HEK293 (cell line): ENCODE measurements around the gene COL18A1.
"Not testable (repeated sequence)": the region's sequence is repeated elsewhere in the genome, so short reads cannot be mapped to it uniquely, and the experiment has no call there.

ENCODE experiments used
- CTCF ChIA-PET: fragments of 350-600 bp; formaldehyde crosslinking; extraction: SDS; loops from one replicate; lab custom pipeline; 2021; ENCODE audit warnings: antibody characterized with exemption; lab: Yijun Ruan, JAX
- POLR2A ChIA-PET: fragments of 300-600 bp; formaldehyde crosslinking; extraction: SDS; loops from one replicate; lab custom pipeline; 2020; ENCODE audit warnings: antibody characterized with exemption, inconsistent platforms; lab: Yijun Ruan, JAX
- H3K27ac ChIP-seq: fragments of 200-500 bp; sonication (Bioruptor generic); 2 replicates; pipeline ENCODE4 v1.5.1; 2014; ENCODE audit warnings: low read depth, low read length, control low read depth, inconsistent platforms; ENCODE audit errors: extremely low read depth
- H3K36me3 ChIP-seq, 2 experiments: fragments of 200-500 bp in 1 of 2; sonication (Bioruptor generic) in 1 of 2; 1 replicate in 1 of 2; 2 replicates in 1 of 2; pipeline ENCODE4 v1.5.1; 2014 to 2017; ENCODE audit warnings: inconsistent platforms in 2 of 2, low read length in 2 of 2; ENCODE audit not compliant: control insufficient read depth in 2 of 2, insufficient read depth in 1 of 2
- H3K4me1 ChIP-seq: fragments of 200-500 bp; sonication (Bioruptor generic); 2 replicates; pipeline ENCODE4 v1.5.1; 2014; ENCODE audit warnings: mild to moderate bottlenecking, low read length, inconsistent platforms; ENCODE audit not compliant: control insufficient read depth, insufficient read depth
- H3K4me3 ChIP-seq: 2 replicates; pipeline ENCODE4 v1.5.1; 2011; ENCODE audit warnings: low read depth, mild to moderate bottlenecking, control low read depth, low read length, moderate library complexity
- H3K9me3 ChIP-seq: fragments of 200-500 bp; sonication (Bioruptor generic); 2 replicates; pipeline ENCODE4 v1.5.1; 2014; ENCODE audit warnings: low read depth, low read length, inconsistent platforms; ENCODE audit not compliant: control insufficient read depth, insufficient read depth
- GLIS1 ChIP-seq: fragments of 450-650 bp; formaldehyde crosslinking; IDR thresholded peaks from 2 replicates; pipeline ENCODE4 v1.5.1; 2016; ENCODE audit warnings: missing biosample characterization, missing genetic modification characterization
- GLIS2 ChIP-seq: fragments of 450-650 bp; formaldehyde crosslinking; IDR thresholded peaks from 2 replicates; pipeline ENCODE4 v1.5.1; 2016; ENCODE audit warnings: missing biosample characterization, missing genetic modification characterization
- OVOL3 ChIP-seq: fragments of 450-650 bp; formaldehyde crosslinking; IDR thresholded peaks from 2 replicates; pipeline ENCODE4 v1.5.1; 2016; ENCODE audit warnings: missing biosample characterization, missing genetic modification characterization
- SP7 ChIP-seq: fragments of 450-650 bp; formaldehyde crosslinking; IDR thresholded peaks from 2 replicates; pipeline ENCODE4 v1.5.1; 2016; ENCODE audit warnings: missing biosample characterization, missing genetic modification characterization
- TRIM28 ChIP-seq: IDR thresholded peaks from 2 replicates; pipeline ENCODE4 v1.6.1; 2011; ENCODE audit warnings: low read length, control low read depth, borderline replicate concordance
- ZFP3 ChIP-seq: fragments of 450-650 bp; formaldehyde crosslinking; IDR thresholded peaks from 2 replicates; pipeline ENCODE4 v1.5.1; 2016; ENCODE audit warnings: low read depth, missing biosample characterization, missing genetic modification characterization
- ZNF202 ChIP-seq: fragments of 450-650 bp; formaldehyde crosslinking; IDR thresholded peaks from 2 replicates; pipeline ENCODE4 v1.5.1; 2016; ENCODE audit warnings: missing biosample characterization, missing genetic modification characterization, borderline replicate concordance
- ZNF23 ChIP-seq: fragments of 450-650 bp; formaldehyde crosslinking; IDR thresholded peaks from 2 replicates; pipeline ENCODE4 v1.5.1; 2016; ENCODE audit warnings: missing biosample characterization, missing genetic modification characterization, borderline replicate concordance
- ZNF24 ChIP-seq: fragments of 450-650 bp; formaldehyde crosslinking; IDR thresholded peaks from 2 replicates; pipeline ENCODE4 v1.5.1; 2016; ENCODE audit warnings: missing biosample characterization, missing genetic modification characterization
- ZNF292 ChIP-seq: fragments of 450-650 bp; formaldehyde crosslinking; IDR thresholded peaks from 2 replicates; pipeline ENCODE4 v1.5.1; 2016; ENCODE audit warnings: low read depth, missing biosample characterization, missing genetic modification characterization, borderline replicate concordance
- ZNF530 ChIP-seq: fragments of 450-650 bp; formaldehyde crosslinking; IDR thresholded peaks from 2 replicates; pipeline ENCODE4 v1.5.1; 2016; ENCODE audit warnings: low read depth, missing biosample characterization, missing genetic modification characterization
- ZNF76 ChIP-seq: fragments of 450-650 bp; formaldehyde crosslinking; IDR thresholded peaks from 2 replicates; pipeline ENCODE4; 2016; ENCODE audit warnings: low read depth, missing biosample characterization, missing genetic modification characterization, borderline replicate concordance
- TF ChIP-seq, protein P1 (sequence below): fragments of 450-650 bp; formaldehyde crosslinking; IDR thresholded peaks from 2 replicates; pipeline ENCODE4 v1.5.1; 2016; ENCODE audit warnings: missing biosample characterization, missing genetic modification characterization
- TF ChIP-seq, protein P2 (sequence below): fragments of 450-650 bp; formaldehyde crosslinking; IDR thresholded peaks from 2 replicates; pipeline ENCODE4 v1.5.1; 2017; ENCODE audit warnings: missing biosample characterization, missing genetic modification characterization
- TF ChIP-seq, protein P3 (sequence below): fragments of 450-650 bp; formaldehyde crosslinking; IDR thresholded peaks from 2 replicates; pipeline ENCODE4 v1.5.1; 2016; ENCODE audit warnings: missing biosample characterization, missing genetic modification characterization

Gene COL18A1

DNA sequence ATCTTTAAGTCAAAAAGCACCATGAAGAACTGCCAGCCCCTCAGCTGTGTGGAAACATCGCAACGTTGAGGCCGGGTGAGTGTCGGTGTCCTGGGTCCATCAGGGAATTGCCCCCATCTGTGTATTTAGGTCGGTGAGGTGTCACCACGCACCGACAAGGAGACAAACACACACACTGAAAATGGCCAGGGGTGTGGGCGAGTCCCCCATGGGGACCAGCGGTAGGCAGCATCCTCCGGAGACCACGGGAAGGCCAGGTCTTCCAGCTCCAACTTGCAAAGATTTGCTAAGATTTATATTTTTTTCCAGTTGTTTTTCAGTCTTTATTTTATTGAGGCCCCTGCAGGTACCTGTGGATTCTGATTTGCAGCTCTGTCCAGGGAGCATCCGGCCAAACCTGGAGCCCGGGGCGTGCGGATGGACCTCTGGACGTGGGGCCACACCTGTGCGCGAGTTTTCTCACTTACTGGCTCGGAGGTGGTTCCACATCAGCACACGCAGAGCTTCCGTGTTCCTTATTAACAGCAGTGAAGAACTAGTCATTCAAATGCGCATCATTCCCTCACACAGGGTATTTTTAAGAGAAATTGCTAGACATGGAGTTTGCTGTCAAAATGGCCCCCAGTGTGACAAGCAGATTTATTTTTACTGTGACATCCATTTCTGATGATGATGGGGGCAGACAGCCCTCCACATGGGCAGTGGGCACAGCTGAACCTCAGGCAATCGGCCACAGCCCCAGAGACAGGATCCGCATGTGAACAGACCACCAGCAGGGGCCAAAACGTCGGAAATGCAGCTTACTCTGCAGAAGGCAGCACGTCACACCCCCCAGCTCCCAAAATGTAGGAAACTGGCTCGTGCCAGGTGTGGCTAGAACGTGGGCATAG is 154.5 kb downstream of the COL18A1 start:
- TF ChIP-seq ZNF292 (tag by site-specific recombination) (no peak), OVOL3 (tag by site-specific recombination) (no peak), GLIS1 (tag by site-specific recombination) (no peak), SP7 (tag by site-specific recombination) (no peak), ZNF530 (tag by site-specific recombination) (no peak), ZNF202 (tag by site-specific recombination) (no peak), ZNF76 (tag by site-specific recombination) (no peak), TRIM28 (no peak)
- TF ChIP-seq, protein P1, sequence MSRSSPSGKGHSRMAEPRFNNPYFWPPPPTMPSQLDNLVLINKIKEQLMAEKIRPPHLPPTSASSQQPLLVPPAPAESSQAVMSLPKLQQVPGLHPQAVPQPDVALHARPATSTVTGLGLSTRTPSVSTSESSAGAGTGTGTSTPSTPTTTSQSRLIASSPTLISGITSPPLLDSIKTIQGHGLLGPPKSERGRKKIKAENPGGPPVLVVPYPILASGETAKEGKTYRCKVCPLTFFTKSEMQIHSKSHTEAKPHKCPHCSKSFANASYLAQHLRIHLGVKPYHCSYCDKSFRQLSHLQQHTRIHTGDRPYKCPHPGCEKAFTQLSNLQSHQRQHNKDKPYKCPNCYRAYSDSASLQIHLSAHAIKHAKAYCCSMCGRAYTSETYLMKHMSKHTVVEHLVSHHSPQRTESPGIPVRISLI (tag by site-specific recombination), result no peak
- ChIA-PET POLR2A (interaction anchor here (1.3 kb wide), 1 partner anchor 272 kb away, joined by 3 read pairs; the partner anchor contains the start of gene POFUT2), CTCF (interaction anchor here (4.9 kb wide), 1 partner anchor 37 kb away, joined by 70 read pairs; no protein-coding TSS in a partner anchor)
- H3K27ac ChIP-seq, result no peak overlapping the region
- H3K4me1 ChIP-seq, result peaks cover 6% of the 10 kb centered on the region; the same call in 1 of the 2 replicates
- no peaks in the 10 kb centered on the region for H3K9me3 ChIP-seq
- H3K36me3 ChIP-seq, result no peaks in the 10 kb centered on the region
- H3K4me3 ChIP-seq, result no peak overlapping the region

DNA sequence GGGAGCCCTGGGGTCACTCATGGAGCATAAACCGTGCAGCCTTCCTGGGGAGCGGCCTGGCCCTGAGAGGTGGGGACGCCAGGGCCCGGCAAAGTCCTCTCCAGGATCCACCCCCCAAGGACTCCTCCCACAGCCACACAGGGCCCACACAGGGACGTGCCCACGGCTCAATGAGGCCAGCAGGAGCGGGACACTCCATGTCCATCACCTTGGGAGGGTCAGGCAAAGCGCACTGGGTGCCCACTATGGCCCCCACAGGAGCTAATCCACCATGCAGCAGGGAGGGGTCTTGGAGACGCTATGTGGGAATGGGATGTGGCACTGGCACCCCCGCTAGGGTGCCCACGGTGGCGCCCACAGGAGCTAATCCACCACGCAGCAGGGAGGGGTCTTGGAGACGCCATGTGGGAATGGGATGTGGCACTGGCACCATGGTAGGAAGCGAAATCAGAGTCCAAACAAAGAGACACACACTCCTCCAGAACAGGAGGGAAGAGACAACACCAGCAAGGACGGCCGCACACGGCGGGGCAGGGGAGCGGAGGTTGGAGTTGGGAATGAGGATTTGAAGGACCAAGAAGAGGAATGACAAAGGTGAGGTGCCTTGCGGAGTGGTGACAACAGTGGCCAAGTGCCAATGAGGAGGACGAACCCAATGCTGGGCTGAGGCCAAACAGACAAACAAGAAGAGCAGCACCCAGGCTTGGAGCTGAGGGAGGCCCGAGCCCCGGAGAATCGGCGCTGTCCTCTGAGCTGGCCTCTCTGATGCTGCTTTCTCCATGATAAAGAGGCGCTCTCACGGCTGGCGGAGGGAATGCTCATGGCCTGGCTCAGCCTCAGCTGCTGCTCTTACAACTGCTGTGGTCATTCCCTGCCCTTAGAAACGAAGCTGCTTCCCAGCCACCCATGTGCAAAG is 155.4 kb downstream of the COL18A1 start:
- TF ChIP-seq GLIS2 (tag by site-specific recombination) (0 out of 2 replicates have a peak, but pooled peaks have one; percentile 13), ZNF23 (no peak)
- TF ChIP-seq, all 188 proteins: peak for 1
- Histone ChIP-seq H3K4me3 (no peak overlapping the region), H3K36me3 (no peaks in the 10 kb centered on the region), H3K9me3 (no peaks in the 10 kb centered on the region), H3K4me1 (peaks cover 3% of the 10 kb centered on the region; the same call in 1 of the 2 replicates), H3K27ac (no peak overlapping the region)
- ChIA-PET POLR2A (no interaction called here), CTCF (interaction anchor here (1.2 to 4.9 kb wide), 2 partner anchors 36 to 37 kb away, joined by 4 to 70 read pairs; no protein-coding TSS in a partner anchor)

DNA sequence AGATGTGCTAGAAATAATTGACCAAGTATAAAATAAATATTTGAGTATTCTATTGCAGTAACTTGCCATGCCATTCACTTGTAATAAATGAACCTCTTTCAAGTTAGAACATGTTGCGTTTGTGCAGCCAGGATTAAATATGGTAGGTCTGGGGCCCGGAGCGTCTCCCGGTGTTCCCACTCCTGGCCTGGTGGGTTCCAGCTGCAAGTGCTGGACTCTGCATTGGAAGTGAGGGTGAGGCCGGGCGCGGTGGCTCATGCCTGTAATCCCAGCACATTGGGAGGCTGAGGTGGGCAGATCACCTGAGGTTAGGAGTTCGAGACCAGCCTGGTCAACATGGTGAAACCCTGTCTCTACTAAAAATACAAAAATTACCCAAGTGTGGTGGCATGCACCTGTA is 156.3 kb downstream of the COL18A1 start:
- H3K4me1 ChIP-seq, H3K9me3 ChIP-seq, H3K27ac ChIP-seq, H3K4me3 ChIP-seq, H3K36me3 ChIP-seq, POLR2A ChIA-PET: not testable (repeated sequence)
- CTCF ChIA-PET, result interaction anchor here (0.6 to 1.2 kb wide), 3 partner anchors 36 to 397 kb away, joined by 3 to 4 read pairs (median 3); no protein-coding TSS in a partner anchor

DNA sequence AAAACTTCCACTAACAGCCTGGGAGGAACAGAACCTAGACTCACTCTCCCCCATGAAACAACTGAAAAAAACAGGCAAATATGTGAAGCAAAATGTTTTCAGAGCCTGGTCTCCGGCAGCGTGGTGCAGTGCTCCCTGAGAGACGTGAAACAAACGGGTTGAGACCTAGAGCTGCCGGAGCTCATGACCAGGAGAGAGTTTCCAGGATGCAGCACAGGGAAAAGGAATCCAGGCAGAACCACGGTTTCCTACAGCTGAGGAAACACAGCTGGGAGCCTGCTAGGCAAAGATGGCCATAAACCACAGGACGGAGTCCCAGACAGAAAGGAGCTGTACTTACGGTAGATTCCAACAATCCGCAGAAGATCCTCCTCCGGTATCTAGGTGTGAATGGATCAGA is 157.4 kb downstream of the COL18A1 start:
- CTCF ChIA-PET, result interaction anchor here (1.3 kb wide), 1 partner anchor 34 kb away, joined by 9 read pairs; no protein-coding TSS in a partner anchor
- Histone ChIP-seq H3K4me3 (no peak overlapping the region), H3K36me3 (no peaks in the 10 kb centered on the region), H3K9me3 (no peaks in the 10 kb centered on the region), H3K27ac (no peak overlapping the region), H3K4me1 (no peaks in the 10 kb centered on the region)
- POLR2A ChIA-PET, result no interaction called here
- TF ChIP-seq ZNF24 (tag by site-specific recombination) (no peak), SP7 (tag by site-specific recombination) (no peak), ZNF530 (tag by site-specific recombination) (no peak), ZFP3 (tag by site-specific recombination) (no peak)
- TF ChIP-seq, protein P2, sequence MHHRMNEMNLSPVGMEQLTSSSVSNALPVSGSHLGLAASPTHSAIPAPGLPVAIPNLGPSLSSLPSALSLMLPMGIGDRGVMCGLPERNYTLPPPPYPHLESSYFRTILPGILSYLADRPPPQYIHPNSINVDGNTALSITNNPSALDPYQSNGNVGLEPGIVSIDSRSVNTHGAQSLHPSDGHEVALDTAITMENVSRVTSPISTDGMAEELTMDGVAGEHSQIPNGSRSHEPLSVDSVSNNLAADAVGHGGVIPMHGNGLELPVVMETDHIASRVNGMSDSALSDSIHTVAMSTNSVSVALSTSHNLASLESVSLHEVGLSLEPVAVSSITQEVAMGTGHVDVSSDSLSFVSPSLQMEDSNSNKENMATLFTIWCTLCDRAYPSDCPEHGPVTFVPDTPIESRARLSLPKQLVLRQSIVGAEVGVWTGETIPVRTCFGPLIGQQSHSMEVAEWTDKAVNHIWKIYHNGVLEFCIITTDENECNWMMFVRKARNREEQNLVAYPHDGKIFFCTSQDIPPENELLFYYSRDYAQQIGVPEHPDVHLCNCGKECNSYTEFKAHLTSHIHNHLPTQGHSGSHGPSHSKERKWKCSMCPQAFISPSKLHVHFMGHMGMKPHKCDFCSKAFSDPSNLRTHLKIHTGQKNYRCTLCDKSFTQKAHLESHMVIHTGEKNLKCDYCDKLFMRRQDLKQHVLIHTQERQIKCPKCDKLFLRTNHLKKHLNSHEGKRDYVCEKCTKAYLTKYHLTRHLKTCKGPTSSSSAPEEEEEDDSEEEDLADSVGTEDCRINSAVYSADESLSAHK (tag by site-specific recombination), result no peak
- TF ChIP-seq, protein P3, sequence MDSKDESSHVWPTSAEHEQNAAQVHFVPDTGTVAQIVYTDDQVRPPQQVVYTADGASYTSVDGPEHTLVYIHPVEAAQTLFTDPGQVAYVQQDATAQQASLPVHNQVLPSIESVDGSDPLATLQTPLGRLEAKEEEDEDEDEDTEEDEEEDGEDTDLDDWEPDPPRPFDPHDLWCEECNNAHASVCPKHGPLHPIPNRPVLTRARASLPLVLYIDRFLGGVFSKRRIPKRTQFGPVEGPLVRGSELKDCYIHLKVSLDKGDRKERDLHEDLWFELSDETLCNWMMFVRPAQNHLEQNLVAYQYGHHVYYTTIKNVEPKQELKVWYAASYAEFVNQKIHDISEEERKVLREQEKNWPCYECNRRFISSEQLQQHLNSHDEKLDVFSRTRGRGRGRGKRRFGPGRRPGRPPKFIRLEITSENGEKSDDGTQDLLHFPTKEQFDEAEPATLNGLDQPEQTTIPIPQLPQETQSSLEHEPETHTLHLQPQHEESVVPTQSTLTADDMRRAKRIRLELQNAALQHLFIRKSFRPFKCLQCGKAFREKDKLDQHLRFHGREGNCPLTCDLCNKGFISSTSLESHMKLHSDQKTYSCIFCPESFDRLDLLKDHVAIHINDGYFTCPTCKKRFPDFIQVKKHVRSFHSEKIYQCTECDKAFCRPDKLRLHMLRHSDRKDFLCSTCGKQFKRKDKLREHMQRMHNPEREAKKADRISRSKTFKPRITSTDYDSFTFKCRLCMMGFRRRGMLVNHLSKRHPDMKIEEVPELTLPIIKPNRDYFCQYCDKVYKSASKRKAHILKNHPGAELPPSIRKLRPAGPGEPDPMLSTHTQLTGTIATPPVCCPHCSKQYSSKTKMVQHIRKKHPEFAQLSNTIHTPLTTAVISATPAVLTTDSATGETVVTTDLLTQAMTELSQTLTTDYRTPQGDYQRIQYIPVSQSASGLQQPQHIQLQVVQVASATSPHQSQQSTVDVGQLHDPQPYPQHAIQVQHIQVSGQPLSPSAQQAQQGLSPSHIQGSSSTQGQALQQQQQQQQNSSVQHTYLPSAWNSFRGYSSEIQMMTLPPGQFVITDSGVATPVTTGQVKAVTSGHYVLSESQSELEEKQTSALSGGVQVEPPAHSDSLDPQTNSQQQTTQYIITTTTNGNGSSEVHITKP (tag by site-specific recombination), result no peak
